GM21717 (cell line): ENCODE data around the gene SLC9A9.

Experiments
- ATAC-seq: cut with Tn5 transposase; IDR thresholded peaks from one replicate; pipeline ENCODE4 v1.9.1; 2021; ENCODE audit warnings: mild to moderate bottlenecking, moderate library complexity; ENCODE audit not compliant: unreplicated experiment

SLC9A9 gene

GRCh38 chr3:143269741-143270140 is 578.5 kb downstream of the SLC9A9 start:
- no peak for ATAC-seq

GRCh38 chr3:143267989-143268388 is 580.3 kb downstream of the SLC9A9 start:
- no peak for ATAC-seq

GRCh38 chr3:143266927-143267326 is 581.3 kb downstream of the SLC9A9 start:
- ATAC-seq = peak; percentile 79

GRCh38 chr3:143266511-143266910 is 581.8 kb downstream of the SLC9A9 start:
- ATAC-seq = no peak

- ATAC-seq = no peak
Observed at GRCh38 chr3:143265501-143266070, 582.7 kb downstream of the SLC9A9 start.

GRCh38 chr3:143263852-143264513 is 584.3 kb downstream of the SLC9A9 start:
- no peak for ATAC-seq

GRCh38 chr3:143261848-143262247 is 586.4 kb downstream of the SLC9A9 start:
- ATAC-seq = no peak

GRCh38 chr3:143258692-143259091 is 589.6 kb downstream of the SLC9A9 start:
- no peak for ATAC-seq

GRCh38 chr3:143256416-143256815 is 591.9 kb downstream of the SLC9A9 start:
- no peak for ATAC-seq

GRCh38 chr3:143255739-143256138 is 592.5 kb downstream of the SLC9A9 start:
- no peak for ATAC-seq

- no peak for ATAC-seq
Observed at GRCh38 chr3:143252931-143253330, 595.3 kb downstream of the SLC9A9 start.

- ATAC-seq = no peak
Observed at GRCh38 chr3:143249014-143249413, 599.3 kb downstream of the SLC9A9 start.

- no peak for ATAC-seq
Observed at GRCh38 chr3:143247073-143247472, 601.2 kb downstream of the SLC9A9 start.

- ATAC-seq = no peak
Observed at GRCh38 chr3:143245692-143246091, 602.6 kb downstream of the SLC9A9 start.

- ATAC-seq = no peak
Observed at GRCh38 chr3:143244516-143245063, 603.7 kb downstream of the SLC9A9 start.

GRCh38 chr3:143243686-143244085 is 604.6 kb downstream of the SLC9A9 start:
- ATAC-seq = no peak

- ATAC-seq = no peak
Observed at GRCh38 chr3:143242691-143243090, 605.6 kb downstream of the SLC9A9 start.

GRCh38 chr3:143242101-143242500 is 606.2 kb downstream of the SLC9A9 start:
- ATAC-seq = no peak

GRCh38 chr3:143241481-143241951 is 606.8 kb downstream of the SLC9A9 start:
- no peak for ATAC-seq

- ATAC-seq = no peak
Observed at GRCh38 chr3:143240886-143241285, 607.4 kb downstream of the SLC9A9 start.

GRCh38 chr3:143239031-143239430 is 609.2 kb downstream of the SLC9A9 start:
- no peak for ATAC-seq

- ATAC-seq = no peak
Observed at GRCh38 chr3:143237077-143237627, 611.1 kb downstream of the SLC9A9 start.
